Central memory CD4-positive, alpha-beta T cell (primary cell): ENCODE data around the gene ARHGAP22.
"Not testable (repeated sequence)": the region's sequence is repeated elsewhere in the genome, so short reads cannot be mapped to it uniquely, and the experiment has no call there.

Experiments used
- DNase-seq: peaks from one replicate; pipeline ENCODE4 v3.0.0; 2022
- total RNA-seq, 3 experiments: gene quantifications; one replicate each; lab custom pipeline; 2026; lab: John Stamatoyannopoulos, UW

ARHGAP22 gene, protein sequence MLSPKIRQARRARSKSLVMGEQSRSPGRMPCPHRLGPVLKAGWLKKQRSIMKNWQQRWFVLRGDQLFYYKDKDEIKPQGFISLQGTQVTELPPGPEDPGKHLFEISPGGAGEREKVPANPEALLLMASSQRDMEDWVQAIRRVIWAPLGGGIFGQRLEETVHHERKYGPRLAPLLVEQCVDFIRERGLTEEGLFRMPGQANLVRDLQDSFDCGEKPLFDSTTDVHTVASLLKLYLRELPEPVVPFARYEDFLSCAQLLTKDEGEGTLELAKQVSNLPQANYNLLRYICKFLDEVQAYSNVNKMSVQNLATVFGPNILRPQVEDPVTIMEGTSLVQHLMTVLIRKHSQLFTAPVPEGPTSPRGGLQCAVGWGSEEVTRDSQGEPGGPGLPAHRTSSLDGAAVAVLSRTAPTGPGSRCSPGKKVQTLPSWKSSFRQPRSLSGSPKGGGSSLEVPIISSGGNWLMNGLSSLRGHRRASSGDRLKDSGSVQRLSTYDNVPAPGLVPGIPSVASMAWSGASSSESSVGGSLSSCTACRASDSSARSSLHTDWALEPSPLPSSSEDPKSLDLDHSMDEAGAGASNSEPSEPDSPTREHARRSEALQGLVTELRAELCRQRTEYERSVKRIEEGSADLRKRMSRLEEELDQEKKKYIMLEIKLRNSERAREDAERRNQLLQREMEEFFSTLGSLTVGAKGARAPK
- 0 to 0.05 (median 0) reads per million in 3 experiments for total RNA-seq

- DNase-seq: no peak
Measured at GRCh38 chr10:48604991-48605508, at the start of gene ARHGAP22. TSS of gene ARHGAP22 (minus strand) at chr10:48605073. CDS start at chr10:48604796, 277 bp downstream.

DNA sequence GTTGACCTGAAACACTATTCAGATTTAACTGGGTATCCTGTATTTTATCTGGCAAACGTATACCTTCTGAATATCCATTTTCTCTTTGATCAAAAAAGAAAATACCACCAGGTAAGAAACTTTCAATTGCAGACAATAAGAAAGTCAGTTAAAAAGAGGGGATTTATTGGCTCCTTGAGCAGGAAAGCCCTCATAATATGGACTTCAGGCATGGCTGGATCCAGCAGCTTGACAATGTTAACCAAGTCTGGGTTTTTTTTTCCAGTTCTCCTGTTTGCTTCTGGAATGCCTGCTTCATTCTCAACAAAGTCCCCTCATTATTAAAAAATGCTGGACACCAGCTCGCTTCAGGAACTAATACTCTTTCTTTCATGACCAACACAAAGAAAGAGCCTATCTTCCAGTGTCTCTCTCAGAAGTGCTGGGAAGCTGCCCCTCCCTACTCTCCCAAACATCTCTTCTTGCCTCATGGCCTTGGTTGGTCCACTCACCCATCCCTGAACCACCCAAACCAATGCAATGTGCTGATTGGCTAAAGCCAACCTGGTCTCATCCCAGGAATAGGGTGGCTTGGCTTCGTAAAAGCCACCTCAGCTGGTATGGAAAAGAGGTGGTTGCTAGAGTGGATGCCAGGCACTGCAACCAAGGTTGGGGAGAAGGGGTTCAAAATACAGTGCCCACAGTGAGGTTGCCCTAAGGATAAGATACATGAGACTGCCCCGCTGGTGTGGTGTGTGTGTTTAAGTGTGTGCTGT lies 49.2 kb upstream of the ARHGAP22 start:
- DNase-seq: no peak

DNA sequence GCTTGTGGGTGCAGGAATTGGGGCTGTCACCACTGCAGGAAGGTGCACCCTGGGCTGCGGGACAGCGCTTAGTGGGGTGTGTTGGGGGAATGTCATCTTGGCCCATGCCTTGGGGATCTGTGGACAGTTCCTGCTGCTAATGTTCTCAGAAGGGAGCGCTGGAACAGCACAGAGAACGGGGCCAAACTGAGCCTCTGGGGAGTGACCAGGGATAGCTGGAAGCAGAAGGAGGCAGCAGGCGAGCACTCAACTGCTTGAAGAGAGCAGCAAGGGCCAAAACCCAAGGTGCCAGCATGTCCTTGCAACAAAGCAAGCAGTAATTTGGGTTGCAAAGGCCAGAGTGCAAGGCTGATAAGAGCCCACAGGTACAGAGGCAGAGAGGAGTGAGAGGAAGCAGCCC lies 48.5 kb upstream of the ARHGAP22 start:
- DNase-seq: no peak

DNA sequence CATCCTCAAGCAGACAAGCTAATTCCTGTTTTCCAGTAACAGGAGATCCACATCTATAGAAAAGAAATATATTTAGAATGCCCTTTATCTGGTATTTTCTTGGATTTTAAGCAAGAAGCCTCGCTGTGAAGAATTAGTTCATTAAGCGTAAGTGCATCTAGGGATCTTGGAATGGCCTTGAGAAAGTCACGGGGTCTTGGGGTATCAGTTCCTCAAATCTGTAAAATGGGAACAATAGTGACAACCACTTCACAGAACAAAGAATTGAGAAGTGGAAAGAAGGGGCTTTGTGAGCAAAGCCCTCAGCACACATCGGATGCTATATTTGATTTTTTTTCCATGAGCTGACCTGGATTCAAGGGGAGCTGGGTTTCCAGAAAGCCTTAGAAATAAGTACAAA lies 47.5 kb upstream of the ARHGAP22 start:
- DNase-seq: no peak

DNA sequence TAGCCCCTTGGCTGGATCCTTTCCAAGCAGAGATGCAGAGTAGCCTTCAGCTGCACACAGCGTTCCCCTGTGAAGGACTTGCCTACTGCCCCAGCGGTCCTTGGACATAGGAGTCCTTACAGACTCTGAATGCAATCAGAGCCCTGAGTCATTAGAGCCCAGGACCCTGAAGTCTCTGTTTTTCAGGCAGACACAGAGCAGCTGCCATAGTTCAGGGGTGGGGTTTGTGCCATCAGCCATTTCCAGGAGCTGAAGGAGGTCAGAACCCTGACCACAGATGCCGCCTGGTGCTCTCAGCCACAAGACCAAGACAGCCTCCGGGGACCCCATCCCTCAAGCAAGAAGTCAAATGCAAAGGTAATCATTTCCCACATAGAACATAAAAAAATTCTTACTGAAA lies 47.0 kb upstream of the ARHGAP22 start:
- no peak for DNase-seq

DNA sequence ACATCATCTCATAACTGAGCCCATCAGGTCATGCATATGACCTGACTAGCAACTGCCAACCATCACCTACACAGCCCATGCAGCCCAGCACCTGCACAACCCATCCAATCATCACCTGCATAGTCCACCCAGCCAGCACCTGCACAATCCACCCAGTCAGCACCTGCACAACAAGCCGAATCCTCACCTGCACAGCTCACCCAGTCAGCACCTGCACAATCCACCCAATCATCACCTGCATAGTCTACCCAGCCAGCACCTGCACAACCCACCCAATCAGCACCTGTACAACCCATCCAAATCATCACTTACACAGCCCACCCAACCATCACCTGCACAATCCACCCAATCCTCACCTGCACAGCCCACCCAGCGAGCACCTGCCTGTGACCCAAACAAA lies 46.4 kb upstream of the ARHGAP22 start:
- DNase-seq: no peak

DNA sequence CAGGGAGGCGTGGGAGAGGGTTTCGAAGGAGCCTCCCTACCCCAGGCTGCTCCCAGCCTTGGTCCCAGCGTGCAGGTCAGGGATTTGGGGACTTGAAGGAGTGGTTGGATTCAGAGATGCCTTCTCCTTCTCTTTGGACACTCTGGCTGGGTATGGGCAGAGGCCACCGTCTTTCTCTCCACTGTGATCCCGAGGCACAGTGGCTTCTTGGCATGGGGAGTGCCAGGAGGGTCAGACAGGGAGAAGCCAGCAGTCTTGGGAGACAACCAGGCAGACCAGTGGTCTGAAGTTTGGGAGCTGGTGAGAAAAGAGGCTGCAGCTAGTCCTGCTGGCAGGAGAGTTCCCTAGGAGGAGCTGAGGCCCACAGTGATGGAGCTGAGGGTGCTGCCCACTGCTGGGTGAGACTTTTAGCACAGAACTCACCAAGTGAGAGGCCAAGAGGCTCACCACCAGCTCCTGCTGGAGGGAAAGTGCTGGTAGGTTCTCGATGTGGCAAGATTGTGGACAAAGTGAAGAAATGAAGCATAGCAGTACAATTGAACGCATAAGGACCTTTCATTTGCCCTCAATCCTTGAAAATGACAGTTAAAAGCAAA lies 44.6 kb upstream of the ARHGAP22 start:
- no peak for DNase-seq

DNA sequence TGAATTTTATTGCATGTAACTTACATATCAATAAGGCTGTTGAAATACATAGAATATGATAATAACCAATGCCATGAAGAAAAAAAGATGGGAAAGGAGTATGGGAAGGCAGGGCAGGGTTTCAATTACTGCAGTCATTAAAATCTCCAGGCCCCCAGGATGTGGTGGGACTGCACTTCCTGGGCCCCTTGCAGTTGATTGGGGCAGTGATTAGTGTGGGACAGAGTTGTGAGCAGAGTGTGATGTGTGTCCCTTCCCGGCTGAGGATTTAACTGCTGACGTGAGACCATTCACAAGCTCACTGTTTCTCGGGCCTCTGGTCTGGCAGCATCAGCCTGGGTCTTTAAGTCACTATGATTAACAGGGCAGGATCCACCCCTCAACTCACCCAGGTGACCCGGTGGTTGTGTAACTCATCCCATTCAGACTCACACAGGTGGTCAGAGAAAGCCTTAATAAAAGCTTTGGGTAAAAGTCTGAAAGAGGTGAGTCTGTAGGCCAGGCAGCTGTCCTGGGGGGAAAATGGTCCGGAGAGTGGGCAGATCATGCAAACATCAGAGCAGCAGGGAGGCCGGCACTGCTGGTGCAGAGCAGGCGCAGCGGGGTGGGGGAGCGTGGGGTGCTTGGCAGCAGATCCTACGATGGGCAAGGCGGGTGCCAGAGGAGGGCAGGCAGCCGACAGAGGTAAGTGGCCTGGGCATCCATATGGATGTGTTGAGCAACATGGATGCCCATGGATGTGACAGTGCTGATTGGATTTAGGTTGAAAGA lies 43.5 kb upstream of the ARHGAP22 start:
- no peak for DNase-seq

- not testable (repeated sequence) for DNase-seq
Measured at GRCh38 chr10:48647073-48647472, 42.2 kb upstream of the ARHGAP22 start.

- DNase-seq: no peak
Measured at GRCh38 chr10:48645600-48645999, 40.7 kb upstream of the ARHGAP22 start.

DNA sequence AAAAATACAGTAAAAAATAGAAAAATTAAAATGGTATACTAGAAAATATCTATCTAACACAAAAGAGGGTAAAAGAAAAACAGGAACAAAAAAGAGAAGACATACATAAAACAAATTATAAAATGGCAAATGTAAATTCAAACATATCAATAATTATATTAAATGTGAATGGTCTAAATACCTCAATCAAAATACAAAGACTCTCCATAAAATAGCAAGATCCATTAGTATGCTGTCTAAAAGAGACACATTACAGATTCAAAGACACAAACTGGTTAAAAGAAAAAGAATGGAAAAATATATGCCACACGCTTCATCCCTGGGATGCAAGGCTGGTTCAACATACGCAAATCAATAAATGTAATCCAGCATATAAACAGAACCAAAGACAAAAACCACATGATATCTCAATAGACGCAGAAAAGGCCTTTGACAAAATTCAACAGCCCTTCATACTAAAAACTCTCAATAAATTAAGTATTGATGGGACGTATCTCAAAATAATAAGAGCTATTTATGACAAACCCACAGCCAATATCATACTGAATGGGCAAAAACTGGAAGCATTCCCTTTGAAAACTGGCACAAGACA lies 36.3 kb upstream of the ARHGAP22 start:
- DNase-seq: not testable (repeated sequence)

- no peak for DNase-seq
Measured at GRCh38 chr10:48640326-48640725, 35.5 kb upstream of the ARHGAP22 start.

DNA sequence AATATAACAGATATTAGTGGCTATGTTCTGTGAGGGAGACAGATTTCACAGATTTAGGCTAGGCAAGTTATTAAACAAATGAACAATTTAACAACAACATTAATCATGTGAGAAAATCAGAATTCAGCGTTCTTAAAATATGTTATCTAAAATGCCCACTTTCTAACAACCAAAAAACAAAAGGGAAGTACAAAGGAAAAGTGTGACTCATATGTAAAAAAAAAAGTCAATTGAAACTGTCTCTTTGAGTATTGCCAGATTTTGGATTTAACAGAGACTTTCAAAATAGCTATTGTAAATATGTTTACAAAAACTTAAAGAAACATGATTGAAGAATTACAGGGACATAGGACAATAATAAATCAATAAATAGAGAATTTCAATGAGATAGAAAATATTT lies 34.8 kb upstream of the ARHGAP22 start:
- DNase-seq: no peak

DNA sequence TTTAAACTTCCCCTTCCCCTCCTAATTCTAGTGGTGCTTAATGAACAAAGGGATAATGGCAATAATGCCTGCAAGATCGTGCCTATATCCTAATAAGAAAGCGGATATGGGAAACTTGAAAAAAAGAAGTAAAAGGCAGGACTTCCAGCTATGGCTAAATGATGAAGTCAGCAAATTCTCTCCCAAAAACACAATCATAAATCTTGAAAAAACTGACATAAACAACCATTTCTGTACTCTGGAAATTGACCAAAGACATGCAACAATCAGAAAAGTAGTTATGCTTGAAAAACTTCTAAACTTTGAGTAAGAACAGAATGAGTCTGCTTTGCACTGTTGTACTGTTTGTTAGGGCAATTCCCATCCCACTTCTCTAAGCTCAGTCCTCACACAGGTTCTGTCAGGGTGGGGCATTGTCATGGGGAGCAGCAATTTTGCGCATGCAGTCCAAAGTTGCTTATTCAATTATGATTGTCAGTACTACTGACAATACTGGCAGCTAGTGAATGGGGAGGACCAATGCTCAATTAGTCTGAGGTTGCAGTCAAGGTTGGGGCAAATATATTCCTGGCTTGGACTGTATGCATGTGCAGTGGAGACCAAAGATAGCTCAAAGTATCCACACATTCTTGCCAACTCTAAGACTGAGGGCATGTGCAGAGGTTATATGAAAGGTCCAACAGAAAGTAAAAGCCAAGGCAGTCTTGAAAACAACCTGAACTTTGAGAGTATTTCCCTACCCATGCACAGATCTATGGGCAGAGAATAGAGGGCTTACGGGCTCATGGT lies 34.1 kb upstream of the ARHGAP22 start:
- DNase-seq: no peak

- no peak for DNase-seq
Measured at GRCh38 chr10:48638158-48638557, 33.3 kb upstream of the ARHGAP22 start.

GRCh38 chr10:48636901-48637300 lies 32.0 kb upstream of the ARHGAP22 start:
- no peak for DNase-seq

DNA sequence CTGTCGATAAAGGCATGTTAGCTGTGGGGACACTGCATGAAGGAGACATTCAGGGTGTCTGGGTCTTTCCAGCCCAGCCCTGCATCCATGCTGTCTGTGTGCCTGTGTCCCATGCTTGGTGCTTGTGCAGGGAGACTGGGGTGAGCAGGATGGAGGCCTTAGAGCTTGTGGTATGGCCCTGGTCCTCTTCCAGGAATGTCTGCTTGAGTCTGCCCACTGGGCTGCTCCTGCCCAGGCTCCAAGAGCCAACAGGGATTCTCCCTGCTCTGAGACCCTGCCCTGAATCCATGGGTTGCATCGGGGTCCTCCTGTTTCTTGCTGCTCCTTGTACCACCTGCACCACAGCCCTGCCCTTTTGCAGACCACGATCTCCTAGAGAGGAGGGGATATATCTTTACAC lies 31.4 kb upstream of the ARHGAP22 start:
- no peak for DNase-seq

DNA sequence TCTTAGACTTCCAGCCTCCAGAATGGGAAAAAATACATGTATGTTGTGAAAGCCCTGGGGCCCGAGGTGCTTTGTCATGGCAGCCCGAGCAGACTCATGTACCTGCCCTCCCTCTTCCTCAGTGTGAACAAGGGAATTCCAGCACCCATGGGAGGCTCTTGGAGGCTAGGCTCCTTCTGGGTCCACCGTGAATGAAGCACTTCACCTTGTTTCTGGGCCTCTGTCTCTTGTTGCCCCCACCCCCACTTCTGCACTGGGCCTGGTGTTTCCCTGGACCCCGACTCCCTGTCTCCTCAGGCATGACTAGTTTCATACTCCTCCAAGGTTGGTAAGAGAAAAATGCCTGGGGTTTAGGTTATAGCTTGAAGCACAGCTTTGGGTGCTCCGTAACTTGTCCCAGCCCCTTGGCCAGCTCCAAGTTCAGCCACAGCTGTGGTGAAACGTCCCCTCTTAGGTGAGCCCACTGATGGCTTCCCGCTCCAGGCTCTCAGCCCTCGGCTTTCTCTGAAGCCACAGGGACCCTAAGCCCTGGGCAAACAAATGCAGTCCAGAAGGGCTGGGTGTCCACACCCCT lies 30.2 kb upstream of the ARHGAP22 start:
- no peak for DNase-seq

DNA sequence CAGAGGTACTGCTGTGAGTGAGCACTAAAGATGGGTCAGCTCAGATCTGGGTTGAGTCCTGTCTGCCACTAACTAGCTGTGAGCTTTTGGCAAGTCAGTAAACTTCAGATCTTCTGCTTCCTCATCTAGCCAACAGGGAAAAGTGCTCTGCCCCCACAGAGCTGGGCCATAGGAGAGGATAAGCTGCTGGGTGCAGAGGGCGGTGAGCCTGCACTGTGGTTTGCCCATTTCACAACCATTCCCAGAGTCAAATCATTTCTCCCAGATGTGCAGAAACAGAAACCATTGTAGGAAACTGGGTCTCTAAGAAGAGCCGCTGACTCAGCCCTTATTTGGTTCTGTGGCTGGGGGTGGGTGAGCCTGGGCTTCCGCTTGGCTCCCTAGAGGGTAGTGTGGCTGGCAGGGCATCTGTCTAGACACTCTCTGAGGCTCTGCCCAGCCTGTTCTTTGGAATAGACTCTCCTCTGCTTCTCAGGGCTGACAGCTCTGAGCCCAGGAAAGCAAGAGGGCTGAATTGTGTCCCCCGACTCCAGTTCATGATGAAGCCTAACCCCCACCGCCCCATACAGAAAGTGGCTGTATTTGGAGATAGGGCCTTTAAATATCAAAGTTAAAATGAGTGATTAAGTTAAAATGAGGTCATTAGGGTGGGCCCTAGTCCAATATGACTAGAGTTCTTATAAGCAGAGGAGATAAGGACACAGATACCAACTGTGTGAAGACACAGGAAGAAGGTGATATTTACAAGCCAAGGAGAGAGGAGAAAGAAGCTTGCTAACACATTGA lies 29.5 kb upstream of the ARHGAP22 start:
- no peak for DNase-seq
